ENCODE data around the gene SH2D2A. TPM values are rescaled to one million over a fixed set of nuclear protein-coding genes. Genes with fewer than 3 reads are reported as not detected.

Gene SH2D2A
- polyA plus RNA-seq, 1 experiment, result 0.09 TPM

DNA sequence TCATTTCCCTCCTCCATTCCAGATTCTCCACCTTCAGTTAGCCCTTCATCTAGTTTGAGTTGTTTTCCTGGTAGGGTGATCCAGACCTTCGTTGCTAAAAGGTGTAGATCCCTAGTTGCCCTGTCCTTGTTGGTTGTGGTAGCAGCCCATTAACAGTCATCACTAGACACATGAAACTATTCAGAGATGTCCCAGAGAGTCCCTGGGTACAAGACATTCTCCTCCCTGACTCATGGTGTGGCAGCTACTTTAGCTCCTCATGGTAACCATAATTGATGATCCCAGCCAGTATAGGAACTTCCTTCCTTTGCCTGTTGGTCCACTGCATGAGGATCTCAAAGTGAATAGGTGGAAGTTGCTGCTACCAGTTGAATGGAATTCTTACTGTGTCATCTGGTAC is 6.0 kb upstream of the SH2D2A start:
- peaks cover 24% of the 10 kb centered on the region for H3K27me3 ChIP-seq (ENCODE audit: control insufficient read depth, insufficient read depth, low read length)
- DNase-seq (ENCODE audit: low read depth, low spot score), result no peak
- TF ChIP-seq CTCF (IDR thresholded peaks at IDR 0.05; ENCODE audit: low read depth, low read length), result no peak
- ChIA-PET POLR2A (interaction anchor here (1.0 kb wide), 1 partner anchor 17 kb away, joined by 3 read pairs; no protein-coding TSS in a partner anchor), CTCF (interaction anchor here (0.6 to 3.6 kb wide), 5 partner anchors 9 to 215 kb away, joined by 3 to 34 read pairs (median 4); no protein-coding TSS in a partner anchor)
- no peak overlapping the region for H3K4me3 ChIP-seq (ENCODE audit: low read depth, low read length)
- H3K27ac ChIP-seq (ENCODE audit: low read depth, low read length), result no peak overlapping the region
- H3K9me3 ChIP-seq (ENCODE audit: control insufficient read depth, insufficient read depth, low read length), result no peaks in the 10 kb centered on the region

DNA sequence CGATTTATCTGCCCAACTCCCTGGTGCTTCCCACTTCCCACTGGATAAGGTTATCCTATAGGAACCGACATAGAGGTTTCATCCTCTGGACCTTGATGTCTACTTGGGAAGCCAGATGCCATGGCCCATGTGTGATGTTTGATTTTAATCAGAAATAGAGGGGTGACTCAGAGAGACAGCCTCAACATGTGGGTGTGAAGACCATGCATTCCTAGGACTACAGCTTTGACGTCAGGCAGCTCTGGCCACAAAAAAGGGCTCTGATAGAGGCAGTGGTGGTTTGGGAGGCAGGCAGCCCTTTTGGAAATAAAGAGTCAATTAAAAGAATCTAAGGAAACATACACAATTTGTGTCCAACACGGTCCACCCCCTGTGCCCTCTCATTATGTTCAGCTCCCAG is 5.2 kb upstream of the SH2D2A start:
- no peaks in the 10 kb centered on the region for H3K9me3 ChIP-seq (ENCODE audit: control insufficient read depth, insufficient read depth, low read length)
- no peak overlapping the region for H3K27ac ChIP-seq (ENCODE audit: low read depth, low read length)
- peaks cover 24% of the 10 kb centered on the region for H3K27me3 ChIP-seq (ENCODE audit: control insufficient read depth, insufficient read depth, low read length)
- DNase-seq (ENCODE audit: low read depth, low spot score), result no peak
- H3K4me3 ChIP-seq (ENCODE audit: low read depth, low read length), result no peak overlapping the region
- ChIA-PET POLR2A (interaction anchor here (1.0 kb wide), 1 partner anchor 17 kb away, joined by 3 read pairs; no protein-coding TSS in a partner anchor), CTCF (interaction anchor here (0.6 to 3.6 kb wide), 6 partner anchors 8 to 132 kb away, joined by 3 to 34 read pairs (median 4); no protein-coding TSS in a partner anchor)
- no peak for TF ChIP-seq CTCF (IDR thresholded peaks at IDR 0.05; ENCODE audit: low read depth, low read length)

- H3K27me3 ChIP-seq (ENCODE audit: control insufficient read depth, insufficient read depth, low read length), result peaks cover 13% of the 10 kb centered on the region
- no peaks in the 10 kb centered on the region; the same call in 1 of the 2 replicates for H3K9me3 ChIP-seq (ENCODE audit: control insufficient read depth, insufficient read depth, low read length)
- no peak overlapping the region for H3K4me3 ChIP-seq (ENCODE audit: low read depth, low read length)
- CTCF ChIA-PET, result no interaction called here
- DNase-seq (ENCODE audit: low read depth, low spot score), result no peak
- TF ChIP-seq CTCF (IDR thresholded peaks at IDR 0.05; ENCODE audit: low read depth, low read length), result no peak
- H3K27ac ChIP-seq (ENCODE audit: low read depth, low read length), result no peak overlapping the region
- POLR2A ChIA-PET, result no interaction called here
These were observed 656 bp downstream of the SH2D2A start for GRCh38 chr1:156815961-156816422.

- TF ChIP-seq CTCF (IDR thresholded peaks at IDR 0.05; ENCODE audit: low read depth, low read length), result no peak; the same call in 1 of the 2 replicates
- CTCF ChIA-PET, result interaction anchor here (1.6 kb wide), 1 partner anchor 17 kb away, joined by 17 read pairs; no protein-coding TSS in a partner anchor
- DNase-seq (ENCODE audit: low read depth, low spot score), result peak; percentile 39
- no peak overlapping the region for H3K4me3 ChIP-seq (ENCODE audit: low read depth, low read length)
- H3K27ac ChIP-seq (ENCODE audit: low read depth, low read length), result no peak overlapping the region
- POLR2A ChIA-PET, result no interaction called here
- H3K27me3 ChIP-seq (ENCODE audit: control insufficient read depth, insufficient read depth, low read length), result peaks cover 10% of the 10 kb centered on the region
- H3K9me3 ChIP-seq (ENCODE audit: control insufficient read depth, insufficient read depth, low read length), result no peaks in the 10 kb centered on the region; the same call in 1 of the 2 replicates
These were observed 1.3 kb downstream of the SH2D2A start for GRCh38 chr1:156815307-156815826.

GRCh38 chr1:156814571-156815260 is 1.9 kb downstream of the SH2D2A start:
- peaks cover 10% of the 10 kb centered on the region for H3K27me3 ChIP-seq (ENCODE audit: control insufficient read depth, insufficient read depth, low read length)
- POLR2A ChIA-PET, result no interaction called here
- DNase-seq (ENCODE audit: low read depth, low spot score), result no peak
- CTCF ChIA-PET, result interaction anchor here (0.6 to 3.3 kb wide), 13 partner anchors 7 to 125 kb away, joined by 3 to 17 read pairs (median 4); partner anchors contain the start of genes INSRR and PEAR1
- TF ChIP-seq CTCF (IDR thresholded peaks at IDR 0.05; ENCODE audit: low read depth, low read length), result no peak
- no peak overlapping the region for H3K4me3 ChIP-seq (ENCODE audit: low read depth, low read length)
- no peak overlapping the region for H3K27ac ChIP-seq (ENCODE audit: low read depth, low read length)
- no peaks in the 10 kb centered on the region; the same call in 1 of the 2 replicates for H3K9me3 ChIP-seq (ENCODE audit: control insufficient read depth, insufficient read depth, low read length)

All from AG04450 (cell line).